ENCODE results near the gene WDR17.

DNA sequence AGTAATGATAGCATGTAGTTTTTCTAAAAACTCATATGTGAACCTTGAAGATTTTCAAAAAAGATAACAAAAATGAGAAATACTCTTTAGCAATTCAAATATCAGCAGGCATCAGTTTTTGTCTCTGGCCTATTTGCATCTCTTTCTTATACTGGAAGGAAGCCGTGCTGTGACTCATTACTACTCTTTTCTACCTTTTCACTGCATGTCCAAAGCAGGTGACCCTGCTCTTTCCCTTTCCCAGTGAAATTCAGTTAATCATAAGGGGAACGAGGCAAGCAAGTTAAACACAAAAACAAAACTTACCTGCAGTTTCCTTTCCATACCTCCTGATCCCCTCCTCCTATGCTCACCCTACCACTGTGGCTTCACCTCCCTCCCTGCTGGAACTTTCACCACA, 120.4 kb downstream of the WDR17 start:
- TF ChIP-seq, protein P1, sequence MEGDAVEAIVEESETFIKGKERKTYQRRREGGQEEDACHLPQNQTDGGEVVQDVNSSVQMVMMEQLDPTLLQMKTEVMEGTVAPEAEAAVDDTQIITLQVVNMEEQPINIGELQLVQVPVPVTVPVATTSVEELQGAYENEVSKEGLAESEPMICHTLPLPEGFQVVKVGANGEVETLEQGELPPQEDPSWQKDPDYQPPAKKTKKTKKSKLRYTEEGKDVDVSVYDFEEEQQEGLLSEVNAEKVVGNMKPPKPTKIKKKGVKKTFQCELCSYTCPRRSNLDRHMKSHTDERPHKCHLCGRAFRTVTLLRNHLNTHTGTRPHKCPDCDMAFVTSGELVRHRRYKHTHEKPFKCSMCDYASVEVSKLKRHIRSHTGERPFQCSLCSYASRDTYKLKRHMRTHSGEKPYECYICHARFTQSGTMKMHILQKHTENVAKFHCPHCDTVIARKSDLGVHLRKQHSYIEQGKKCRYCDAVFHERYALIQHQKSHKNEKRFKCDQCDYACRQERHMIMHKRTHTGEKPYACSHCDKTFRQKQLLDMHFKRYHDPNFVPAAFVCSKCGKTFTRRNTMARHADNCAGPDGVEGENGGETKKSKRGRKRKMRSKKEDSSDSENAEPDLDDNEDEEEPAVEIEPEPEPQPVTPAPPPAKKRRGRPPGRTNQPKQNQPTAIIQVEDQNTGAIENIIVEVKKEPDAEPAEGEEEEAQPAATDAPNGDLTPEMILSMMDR (IDR thresholded peaks at IDR 0.05), result no peak
- no peak for TF ChIP-seq POLR2A (IDR thresholded peaks at IDR 0.05)
